Ovary (tissue), 9 donors: Measurements from ENCODE around the gene SLC35F4. TPM values are rescaled to one million over a fixed set of nuclear protein-coding genes. Genes with fewer than 3 reads are reported as not detected.

Experiments used
- DNase-seq, 5 donors: peaks; one replicate each; pipeline ENCODE4 v3.0.0-alpha.2; 2019 to 2020
- H3K27ac ChIP-seq, 2 donors: fragments of 200-600 bp; one replicate each; pipeline versions ENCODE4 v1.5.1 to v1.8.0; 2019 to 2022
- H3K27me3 ChIP-seq: fragments of 200-600 bp; one replicate; pipeline ENCODE4 v1.8.0; 2022
- H3K36me3 ChIP-seq: fragments of 200-600 bp; sonication (generic); one replicate; pipeline ENCODE4 v1.5.1; 2019
- H3K4me1 ChIP-seq: one replicate; pipeline ENCODE4 v1.8.1; 2013; ENCODE audit warnings: mild to moderate bottlenecking, moderate library complexity; ENCODE audit not compliant: insufficient read depth
- H3K4me3 ChIP-seq: fragments of 200-600 bp; sonication (generic); one replicate; pipeline ENCODE4 v1.5.1; 2017
- H3K9me3 ChIP-seq, 2 donors: fragments of 200-600 bp in 1 of 2; sonication (generic) in 1 of 2; one replicate each; pipeline versions ENCODE4 v1.5.1 to v1.8.1; 2013 to 2019; ENCODE audit warnings: mild to moderate bottlenecking in 1 of 2, moderate library complexity in 1 of 2
- EP300 ChIP-seq: sonication (generic); formaldehyde crosslinking; IDR thresholded peaks from one replicate; pipeline ENCODE4 v1.6.1; 2017; ENCODE audit warnings: antibody characterized with exemption
- POLR2A ChIP-seq: fragments of 450-650 bp; IDR thresholded peaks from one replicate; pipeline ENCODE4 v1.6.1; 2017; ENCODE audit warnings: antibody characterized with exemption, mild to moderate bottlenecking, moderate library complexity
- WGBS, 3 donors: extraction: QIAGEN DNeasy Blood & Tissue Kit in 1 of 3; methylation state at CpG; one replicate each; pipeline versions ENCODE4 v1.1.5 to v1.1.7; 2013 to 2017; 5-methylcytosine and 5-hydroxymethylcytosine counted together
- intact Hi-C, 4 donors: fragments of 100-400 bp; cut with DNase I; formaldehyde crosslinking; loops; one replicate each; pipeline versions ENCODE4 v1.11.0 to v1.15.1; 2022 to 2023
- polyA plus RNA-seq, 2 donors: library from polyadenylated mRNA; stranded (reverse); fragments of 200-250 nt in 1 of 2; fragments of 350-450 nt in 1 of 2; fragmentation: Illumina TruSeq in 1 of 2; extraction: RNeasy Lipid Tissue Mini Kit (QIAGEN cat#74804) in 1 of 2; gene quantifications; one replicate each; pipeline ENCODE4 v1.2.3, GENCODE V29; 2013 to 2014
- total RNA-seq, 7 donors: library from RNA; depleted of rRNA in 2 of 7; stranded (reverse); fragments of >200 nt in 2 of 7; fragmentation: NEBNext Ultra II Directional in 3 of 7; extraction: Animal tissue kit (Norgen Biotek cat#: 25700) in 3 of 7; gene quantifications; one replicate each; pipeline versions ENCODE4 v1.1.0 to v1.2.4, GENCODE V29; 2016 to 2023
- TF ChIP-seq, protein P1 (sequence below), 3 donors: fragments of 450-650 bp in 2 of 3; fragments of 200-600 bp in 1 of 3; IDR thresholded peaks; one replicate each; pipeline versions ENCODE4 v1.5.1 to v1.8.0; 2016 to 2022; ENCODE audit warnings: antibody characterized with exemption in 3 of 3, mild to moderate bottlenecking in 1 of 3
- donor health status: DM: no; HTN: no; CAD: no; lungs with moderate emphysema.
- donor health status: DM: no; HTN: no; CAD: no.
- donor health status: Bipolar disorder and iron deficiency.
- donor health status: DM: yes; HTN: yes; CAD: no.
- donor health status: DM: no; HTN: no; CAD: no.
- donor health status: DM: yes; HTN: yes; CAD: no.

The SLC35F4 gene
- total and polyA plus RNA-seq, 9 donors = 0.04 to 0.65 (median 0.20) TPM; not detected in 6

DNA sequence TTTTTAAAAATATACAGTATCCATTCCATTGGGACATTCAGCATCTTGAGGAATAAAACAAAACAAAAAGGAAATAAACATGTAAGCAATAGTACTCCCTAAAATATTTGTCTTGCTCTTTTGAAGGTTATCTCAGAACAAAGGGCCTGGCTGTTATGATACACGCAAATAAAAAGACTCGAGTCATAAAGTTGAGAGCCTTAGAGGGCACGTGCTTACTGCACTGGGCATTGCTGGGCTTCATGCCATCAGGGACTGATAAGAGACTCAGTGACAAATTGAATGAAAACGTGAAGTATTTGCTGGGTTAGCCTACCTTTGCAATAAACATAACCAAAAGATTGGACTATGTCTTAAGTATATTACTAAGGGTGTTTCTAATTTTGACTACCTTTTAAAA lies 118.9 kb downstream of the SLC35F4 start:
- no peaks in the 10 kb centered on the region for H3K4me1 ChIP-seq
- H3K27ac ChIP-seq = no peak overlapping the region
- no peak for DNase-seq
- H3K27me3 ChIP-seq = no peaks in the 10 kb centered on the region
- H3K9me3 ChIP-seq = no peaks in the 10 kb centered on the region
- 4 to 27% (median 8%) methylated on average over 4 of the region's 4 CpGs for WGBS, 3 donors
- H3K36me3 ChIP-seq = no peaks in the 10 kb centered on the region
- intact Hi-C loops = no loop called here
- no peak overlapping the region for H3K4me3 ChIP-seq
- TF ChIP-seq EP300 = no peak
- TF ChIP-seq, protein P1, sequence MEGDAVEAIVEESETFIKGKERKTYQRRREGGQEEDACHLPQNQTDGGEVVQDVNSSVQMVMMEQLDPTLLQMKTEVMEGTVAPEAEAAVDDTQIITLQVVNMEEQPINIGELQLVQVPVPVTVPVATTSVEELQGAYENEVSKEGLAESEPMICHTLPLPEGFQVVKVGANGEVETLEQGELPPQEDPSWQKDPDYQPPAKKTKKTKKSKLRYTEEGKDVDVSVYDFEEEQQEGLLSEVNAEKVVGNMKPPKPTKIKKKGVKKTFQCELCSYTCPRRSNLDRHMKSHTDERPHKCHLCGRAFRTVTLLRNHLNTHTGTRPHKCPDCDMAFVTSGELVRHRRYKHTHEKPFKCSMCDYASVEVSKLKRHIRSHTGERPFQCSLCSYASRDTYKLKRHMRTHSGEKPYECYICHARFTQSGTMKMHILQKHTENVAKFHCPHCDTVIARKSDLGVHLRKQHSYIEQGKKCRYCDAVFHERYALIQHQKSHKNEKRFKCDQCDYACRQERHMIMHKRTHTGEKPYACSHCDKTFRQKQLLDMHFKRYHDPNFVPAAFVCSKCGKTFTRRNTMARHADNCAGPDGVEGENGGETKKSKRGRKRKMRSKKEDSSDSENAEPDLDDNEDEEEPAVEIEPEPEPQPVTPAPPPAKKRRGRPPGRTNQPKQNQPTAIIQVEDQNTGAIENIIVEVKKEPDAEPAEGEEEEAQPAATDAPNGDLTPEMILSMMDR (IDR thresholded peaks at IDR 0.05) = no peak
- no peak for TF ChIP-seq POLR2A

DNA sequence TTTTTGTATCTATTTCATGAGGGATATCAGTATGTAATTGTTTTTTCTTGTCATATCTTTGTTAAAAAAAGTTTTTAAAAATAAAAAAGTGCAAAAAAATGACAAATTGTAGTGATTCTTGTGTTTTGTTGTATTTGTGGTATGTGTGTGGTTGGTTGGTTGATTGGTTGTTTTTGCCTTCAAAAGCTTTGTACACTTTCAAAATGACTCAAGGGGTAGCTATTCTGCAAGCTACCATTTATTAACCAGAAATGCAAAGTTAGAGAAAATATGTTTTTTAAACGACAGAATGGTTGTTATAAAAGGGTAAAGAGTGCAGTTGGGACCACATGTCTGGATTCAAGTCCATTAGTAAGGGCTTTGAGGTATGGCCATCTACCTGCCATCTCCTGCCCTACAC lies 119.3 kb downstream of the SLC35F4 start:
- no peaks in the 10 kb centered on the region for H3K4me1 ChIP-seq
- H3K4me3 ChIP-seq = no peak overlapping the region
- H3K36me3 ChIP-seq = no peaks in the 10 kb centered on the region
- H3K9me3 ChIP-seq = no peaks in the 10 kb centered on the region
- TF ChIP-seq POLR2A = no peak
- TF ChIP-seq, protein P1 (IDR thresholded peaks at IDR 0.05) = no peak
- TF ChIP-seq EP300 = no peak
- 38 to 45% (median 44%) methylated on average over 1 of the region's 1 CpG for WGBS, 3 donors
- DNase-seq = no peak
- intact Hi-C loops = no loop called here
- no peaks in the 10 kb centered on the region for H3K27me3 ChIP-seq
- no peak overlapping the region for H3K27ac ChIP-seq

DNA sequence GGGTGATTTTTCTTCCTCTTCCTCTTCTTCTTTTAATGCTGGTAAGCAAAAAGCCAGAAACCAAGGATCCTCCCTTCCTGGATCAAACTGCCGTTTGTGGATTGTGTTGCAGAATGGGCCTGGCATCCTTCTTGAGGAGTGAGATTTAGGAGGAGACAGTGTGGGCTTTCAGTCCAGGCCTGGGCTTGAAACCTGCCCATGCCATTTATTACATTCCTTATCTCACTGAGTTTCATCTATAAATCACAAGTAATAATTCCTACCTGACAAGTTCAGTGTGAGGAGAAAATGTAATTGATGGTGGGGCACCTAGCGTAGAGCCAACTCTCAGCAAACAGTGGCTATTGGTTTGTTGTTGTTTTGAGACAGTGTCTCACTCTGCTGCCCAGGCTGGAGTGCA lies 126.4 kb downstream of the SLC35F4 start:
- DNase-seq = no peak
- H3K27me3 ChIP-seq = no peaks in the 10 kb centered on the region
- intact Hi-C loops = no loop called here
- no peak overlapping the region for H3K4me3 ChIP-seq
- TF ChIP-seq POLR2A = no peak
- TF ChIP-seq, protein P1 (IDR thresholded peaks at IDR 0.05) = no peak
- TF ChIP-seq EP300 = no peak
- H3K9me3 ChIP-seq = no peaks in the 10 kb centered on the region
- no peak overlapping the region for H3K27ac ChIP-seq
- no peaks in the 10 kb centered on the region for H3K4me1 ChIP-seq
- WGBS, 3 donors = 40 to 58% (median 40%) methylated on average over 2 of the region's 2 CpGs
- no peaks in the 10 kb centered on the region for H3K36me3 ChIP-seq

DNA sequence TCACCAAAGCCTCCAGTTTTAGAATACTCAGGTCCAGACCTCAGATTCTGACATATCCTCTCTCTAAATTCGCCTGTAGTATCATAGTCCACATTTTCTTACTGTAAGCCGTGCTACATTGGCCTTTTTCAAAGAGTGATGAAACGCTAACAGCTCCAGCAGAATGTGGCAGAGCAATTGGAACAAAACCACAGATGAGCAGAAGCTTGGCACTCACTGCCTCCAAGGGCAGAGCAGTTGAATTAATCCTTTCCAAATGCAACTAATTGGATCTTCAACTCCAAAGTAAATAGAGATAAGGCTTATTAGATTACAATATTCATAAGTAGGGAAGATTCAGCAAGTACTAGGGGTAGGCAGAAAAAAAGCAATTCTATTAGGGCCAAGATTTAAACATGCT lies 128.3 kb downstream of the SLC35F4 start:
- intact Hi-C loops = no loop called here
- H3K4me1 ChIP-seq = no peaks in the 10 kb centered on the region
- H3K36me3 ChIP-seq = no peaks in the 10 kb centered on the region
- H3K4me3 ChIP-seq = no peak overlapping the region
- no peaks in the 10 kb centered on the region for H3K27me3 ChIP-seq
- WGBS, 3 donors = 50 to 61% (median 50%) methylated on average over 3 of the region's 3 CpGs
- no peaks in the 10 kb centered on the region for H3K9me3 ChIP-seq
- no peak for DNase-seq
- H3K27ac ChIP-seq = no peak overlapping the region
- TF ChIP-seq EP300 = no peak
- TF ChIP-seq, protein P1 (IDR thresholded peaks at IDR 0.05) = no peak
- no peak for TF ChIP-seq POLR2A

DNA sequence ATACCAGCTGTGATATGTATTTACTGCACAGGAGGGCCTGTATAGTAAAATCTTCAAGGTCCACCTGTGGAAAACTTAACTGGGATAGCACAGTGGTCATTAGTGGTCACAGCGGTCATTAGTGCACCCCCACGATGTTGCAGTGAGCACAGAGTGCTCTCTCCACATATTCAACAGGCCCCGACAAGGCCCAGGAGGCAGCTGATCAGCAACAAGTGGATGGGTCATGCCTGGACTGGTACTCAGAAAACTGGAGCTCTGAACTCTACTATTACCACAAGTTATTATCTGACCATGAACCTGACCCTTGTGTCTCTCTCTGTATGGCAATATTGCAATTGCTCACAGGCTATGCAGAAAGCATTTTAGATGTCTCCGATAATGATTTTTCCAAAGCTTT lies 129.5 kb downstream of the SLC35F4 start:
- no peak overlapping the region for H3K4me3 ChIP-seq
- H3K27me3 ChIP-seq = no peaks in the 10 kb centered on the region
- DNase-seq = no peak
- H3K4me1 ChIP-seq = no peaks in the 10 kb centered on the region
- no peaks in the 10 kb centered on the region for H3K36me3 ChIP-seq
- 77 to 94% (median 83%) methylated on average over 4 of the region's 4 CpGs for WGBS, 3 donors
- no peak overlapping the region for H3K27ac ChIP-seq
- H3K9me3 ChIP-seq = no peaks in the 10 kb centered on the region
- intact Hi-C loops = no loop called here
- TF ChIP-seq, protein P1 (IDR thresholded peaks at IDR 0.05) = no peak
- no peak for TF ChIP-seq POLR2A
- TF ChIP-seq EP300 = no peak
